ENCODE measurements around the gene FAM229B. TPM values are rescaled to one million over a fixed set of nuclear protein-coding genes. Genes with fewer than 3 reads are reported as not detected.

FAM229B gene
- total and polyA plus RNA-seq, 2 experiments from 2014 or later, result 16.5 to 51.5 TPM

DNA sequence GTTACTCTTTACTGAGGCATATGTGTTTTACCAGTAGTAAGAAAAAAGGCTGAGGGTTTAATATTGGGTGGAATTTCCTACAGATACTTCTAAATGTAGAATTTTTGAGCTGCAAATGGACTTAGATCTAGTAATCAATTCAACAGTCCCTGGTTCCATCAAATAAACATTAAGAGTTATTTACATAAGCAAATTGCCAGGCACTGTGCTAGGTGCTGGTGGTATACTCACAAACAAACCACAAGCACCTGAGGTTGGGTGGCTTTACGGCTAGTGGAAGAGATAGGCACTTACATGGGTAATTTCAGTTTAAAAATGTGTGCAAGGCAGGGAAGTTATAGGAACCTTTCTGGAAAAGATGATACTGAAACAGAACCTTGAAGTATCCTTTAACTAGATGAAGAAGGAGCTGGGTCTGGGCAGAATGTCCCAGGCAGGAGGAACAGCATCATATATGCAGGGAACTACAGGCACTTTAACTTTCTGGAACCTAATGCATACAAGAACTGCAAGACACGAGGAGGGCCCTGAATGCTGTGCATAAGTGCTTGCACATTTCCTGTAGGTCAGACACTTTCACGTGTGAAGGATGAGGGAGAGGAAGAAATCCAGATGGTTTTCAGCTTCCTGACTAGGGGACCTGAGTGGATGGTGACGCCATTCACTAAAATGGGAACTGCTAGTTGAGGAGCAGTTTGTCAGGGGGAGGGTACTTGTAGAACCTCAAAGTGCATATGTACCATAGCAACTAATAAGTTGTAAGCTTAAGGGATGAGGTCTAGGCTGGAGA, 29.0 kb upstream of the FAM229B start:
- Histone ChIP-seq H3K9me3 (ENCODE audit: low read depth) (no peaks in the 10 kb centered on the region), H3K4me3 (no peak overlapping the region), H3K27ac (no peak overlapping the region), H3K36me3 (no peaks in the 10 kb centered on the region), H3K4me1 (ENCODE audit: low read depth) (no peaks in the 10 kb centered on the region), H3K27me3 (no peaks in the 10 kb centered on the region)
- no peak for DNase-seq (ENCODE audit: low read depth in 1 of 2, low spot score in 1 of 2)
- TF ChIP-seq CTCF (IDR thresholded peaks at IDR 0.05; ENCODE audit: low read depth, low read length), result no peak

- Histone ChIP-seq H3K27me3 (no peaks in the 10 kb centered on the region), H3K4me1 (ENCODE audit: low read depth) (no peaks in the 10 kb centered on the region), H3K9me3 (ENCODE audit: low read depth) (no peaks in the 10 kb centered on the region), H3K36me3 (no peaks in the 10 kb centered on the region), H3K4me3 (no peak overlapping the region), H3K27ac (no peak overlapping the region)
- DNase-seq (ENCODE audit: low read depth in 1 of 2, low spot score in 1 of 2), result no peak
- TF ChIP-seq CTCF (IDR thresholded peaks at IDR 0.05; ENCODE audit: low read depth, low read length), result no peak
Measured at GRCh38 chr6:112061605-112062004, 25.8 kb upstream of the FAM229B start.

- no peak overlapping the region for H3K4me3 ChIP-seq
Measured at GRCh38 chr6:112062966-112063365, 24.4 kb upstream of the FAM229B start.

DNA sequence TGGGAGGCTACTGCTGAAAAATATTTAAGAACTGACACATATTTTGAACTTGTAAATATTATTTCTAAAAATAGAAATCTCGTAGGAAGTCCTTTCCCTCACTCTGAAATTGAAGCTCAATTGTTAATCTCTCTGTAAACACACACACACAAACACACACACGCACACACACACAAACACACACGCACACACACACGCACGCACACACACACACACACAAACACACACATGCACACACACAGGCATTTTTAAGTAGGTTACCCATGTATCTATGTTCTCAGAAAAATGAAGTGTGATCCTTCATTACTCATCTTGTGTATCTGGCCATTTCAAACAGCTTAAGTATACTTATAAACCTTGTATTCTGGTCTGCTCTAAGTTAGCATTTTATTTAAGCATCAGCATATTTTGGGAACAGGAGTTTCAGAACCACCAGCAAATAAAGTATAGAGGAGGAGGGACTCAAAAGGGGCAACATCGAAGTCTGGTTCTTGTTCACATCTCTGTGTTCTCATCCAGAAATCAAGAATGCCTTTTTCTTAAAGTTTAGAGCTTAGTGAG, 21.9 kb upstream of the FAM229B start:
- Histone ChIP-seq H3K4me3 (no peak overlapping the region), H3K4me1 (ENCODE audit: low read depth) (no peaks in the 10 kb centered on the region), H3K27me3 (no peaks in the 10 kb centered on the region), H3K36me3 (peaks cover 9% of the 10 kb centered on the region), H3K27ac (no peak overlapping the region), H3K9me3 (ENCODE audit: low read depth) (no peaks in the 10 kb centered on the region)
- no peak for TF ChIP-seq CTCF (IDR thresholded peaks at IDR 0.05; ENCODE audit: low read depth, low read length)
- no peak for DNase-seq (ENCODE audit: low read depth in 1 of 2, low spot score in 1 of 2)

More at GRCh38 chr6:112062966-112063365, 24.4 kb upstream of the FAM229B start:
- no peak for TF ChIP-seq CTCF (IDR thresholded peaks at IDR 0.05; ENCODE audit: low read depth, low read length)
- H3K36me3 ChIP-seq, result no peaks in the 10 kb centered on the region
- H3K27me3 ChIP-seq, result no peaks in the 10 kb centered on the region
- no peaks in the 10 kb centered on the region for H3K9me3 ChIP-seq (ENCODE audit: low read depth)
- no peak overlapping the region for H3K27ac ChIP-seq
- H3K4me1 ChIP-seq (ENCODE audit: low read depth), result no peaks in the 10 kb centered on the region
- DNase-seq (ENCODE audit: low read depth in 1 of 2, low spot score in 1 of 2), result no peak

DNA sequence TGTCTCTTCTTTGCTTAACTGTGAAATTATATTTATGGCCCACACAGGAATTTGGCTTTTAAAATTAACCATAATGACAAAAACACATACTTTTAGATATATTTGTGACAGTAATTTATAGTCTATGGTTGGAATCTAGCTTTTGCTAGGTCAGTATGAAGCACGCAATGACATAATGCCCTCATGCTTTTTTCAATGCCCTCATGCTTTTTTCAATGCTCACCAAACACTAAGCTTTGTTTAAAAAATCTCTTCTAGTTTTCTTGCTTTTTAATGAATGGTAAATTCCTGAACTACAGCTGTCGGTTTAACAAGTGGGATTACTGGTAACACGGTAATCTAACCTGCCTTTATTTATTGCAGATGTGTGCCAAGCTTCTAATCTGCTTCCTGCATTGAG, 20.8 kb upstream of the FAM229B start:
- Histone ChIP-seq H3K4me3 (no peak overlapping the region), H3K9me3 (ENCODE audit: low read depth) (no peaks in the 10 kb centered on the region), H3K4me1 (ENCODE audit: low read depth) (no peaks in the 10 kb centered on the region)

More for the DNA sequence above, 20.8 kb upstream of the FAM229B start:
- DNase-seq (ENCODE audit: low read depth in 1 of 2, low spot score in 1 of 2), result no peak
- H3K27me3 ChIP-seq, result no peaks in the 10 kb centered on the region
- H3K27ac ChIP-seq, result no peak overlapping the region
- peaks cover 17% of the 10 kb centered on the region for H3K36me3 ChIP-seq
- no peak for TF ChIP-seq CTCF (IDR thresholded peaks at IDR 0.05; ENCODE audit: low read depth, low read length)

All from cardiac muscle cell (in vitro differentiated cells and primary cell).